K562 (cell line): ENCODE measurements around the gene CUL3. TPM values are rescaled to one million over a fixed set of nuclear protein-coding genes. Genes with fewer than 3 reads are reported as not detected.
A peak's percentile ranks its signal among the peaks of the same experiment; 100 is the strongest.

Experiments used
- ID3 ChIP-seq, 2 experiments: fragments of 250-450 bp in 1 of 2; fragments of 450-650 bp in 1 of 2; sonication (Bioruptor Pico) in 1 of 2; IDR thresholded peaks; 2 replicates each; pipeline versions ENCODE4 v1.6.1 to v1.8.0; 2016 to 2021; ENCODE audit warnings: mild to moderate bottlenecking in 2 of 2, moderate library complexity in 2 of 2, missing compliant biosample characterization in 1 of 2, missing genetic modification characterization in 1 of 2
- KDM5B ChIP-seq: fragments of 200-600 bp; sonication (generic); IDR thresholded peaks from 2 replicates; pipeline ENCODE4 v1.6.1; 2012; ENCODE audit warnings: low read depth, mild to moderate bottlenecking, moderate library complexity, low read length, control low read depth, inconsistent platforms; ENCODE audit not compliant: insufficient replicate concordance
- L3MBTL2 ChIP-seq: fragments of 450-650 bp; IDR thresholded peaks from 2 replicates; pipeline ENCODE4 v1.6.1; 2016; ENCODE audit warnings: mild to moderate bottlenecking, moderate library complexity
- MBD1 ChIP-seq: fragments of 250-450 bp; sonication (Bioruptor Pico); IDR thresholded peaks from 2 replicates; pipeline ENCODE4 v1.8.0; 2022; ENCODE audit warnings: inconsistent platforms
- MGA ChIP-seq: fragments of 450-650 bp; IDR thresholded peaks from 2 replicates; pipeline ENCODE4 v1.6.1; 2016; ENCODE audit warnings: mild to moderate bottlenecking, moderate library complexity
- RBFOX2 ChIP-seq: fragments of 200-400 bp; formaldehyde crosslinking; IDR thresholded peaks from 2 replicates; pipeline ENCODE4 v1.6.1; 2017; ENCODE audit warnings: low read depth, mild to moderate bottlenecking, low read length, moderate library complexity
- TFAP4 ChIP-seq: sonication (generic); formaldehyde crosslinking; IDR thresholded peaks from 2 replicates; pipeline ENCODE4 v1.8.0; 2022; ENCODE audit warnings: missing genetic modification reagents, mild to moderate bottlenecking, moderate library complexity, borderline replicate concordance
- ZNF431 ChIP-seq: sonication (generic); formaldehyde crosslinking; IDR thresholded peaks from 2 replicates; pipeline ENCODE4 v1.8.0; 2022; ENCODE audit warnings: mild to moderate bottlenecking, missing genetic modification reagents
- polyA plus RNA-seq, 8 experiments: library from polyadenylated mRNA; depleted of rRNA in 4 of 8; stranded (reverse) in 5 of 8; unstranded in 3 of 8; fragments of >200 nt; fragmentation: Nextera tagmentation in 2 of 8; fragmentation: Illumina TruSeq in 1 of 8; extraction: Ambion mirVana in 2 of 8; extraction: Trizol in 1 of 8; gene quantifications; 2 replicates each; pipeline versions ENCODE4 v1.2.1 to v1.2.3, GENCODE V29; 2011 to 2014; ENCODE audit warnings: inconsistent platforms in 1 of 8, missing spikeins in 1 of 8
- total RNA-seq, 7 experiments: library from RNA; depleted of rRNA in 6 of 7; stranded (reverse); fragments of >200 nt in 6 of 7; fragmentation: Illumina TruSeq in 2 of 7; extraction: Trizol in 2 of 7; gene quantifications; 2 replicates each; pipeline versions ENCODE4 v1.2.1 to v1.2.3, GENCODE V29; 2011 to 2021; ENCODE audit warnings: low replicate concordance in 1 of 7

The CUL3 gene
- total and polyA plus RNA-seq, 9 of the 15 experiments (the other 6 are each of a cell fraction or from before 2014, with no cell fraction given): 31.5 to 71.9 (median 56.4) TPM

GRCh38 chr2:224585211-224586088 is at the start of gene CUL3 (continued):
- TF ChIP-seq MBD1 (CRISPR knock-in tag): no peak
- peak; percentile 51 for TF ChIP-seq TFAP4 (CRISPR knock-in tag)
- TF ChIP-seq ZNF431: 0 out of 2 replicates have a peak, but pooled peaks have one; percentile 25
- TF ChIP-seq KDM5B: peak; percentile 59
- TF ChIP-seq RBFOX2: peak; percentile 79
- no peak for TF ChIP-seq ID3 (CRISPR knock-in tag; IDR thresholded peaks at IDR 0.05)
- no peak for TF ChIP-seq ID3 (tag; IDR thresholded peaks at IDR 0.05)
- TF ChIP-seq L3MBTL2: 0 out of 2 replicates have a peak, but pooled peaks have one; percentile 46
- TF ChIP-seq MGA: peak; percentile 33
